Kidney epithelial cell (primary cell): Measurements from ENCODE around the gene PPM1E. TPM values are rescaled to one million over a fixed set of nuclear protein-coding genes. Genes with fewer than 3 reads are reported as not detected.

ENCODE experiments used
- DNase-seq: peaks from one replicate; pipeline ENCODE4 v3.0.0-alpha.2; 2010; ENCODE audit warnings: low read depth
- H3K27me3 ChIP-seq: 2 replicates; pipeline ENCODE4 v1.6.0; 2011; ENCODE audit warnings: low read length; ENCODE audit not compliant: control insufficient read depth, insufficient read depth
- H3K36me3 ChIP-seq: 2 replicates; pipeline ENCODE4 v1.5.1; 2011; ENCODE audit warnings: low read length; ENCODE audit not compliant: control insufficient read depth, insufficient read depth
- H3K4me3 ChIP-seq: 2 replicates; pipeline ENCODE4 v1.5.1; 2011; ENCODE audit warnings: low read depth, mild to moderate bottlenecking, control low read depth, low read length
- total RNA-seq: library from RNA; depleted of rRNA; stranded (reverse); fragments of >200 nt; gene quantifications from 2 replicates; pipeline ENCODE4 v1.2.3, GENCODE V29; 2015
- TF ChIP-seq, protein P1 (sequence below): IDR thresholded peaks from 2 replicates; pipeline ENCODE4 v1.5.1; 2011; ENCODE audit warnings: mild to moderate bottlenecking, moderate library complexity, low read length, control low read depth, inconsistent platforms; ENCODE audit not compliant: insufficient read depth, poor library complexity, severe bottlenecking

PPM1E gene
- total RNA-seq, 1 donor from 2014 or later: 2.4 TPM

DNA sequence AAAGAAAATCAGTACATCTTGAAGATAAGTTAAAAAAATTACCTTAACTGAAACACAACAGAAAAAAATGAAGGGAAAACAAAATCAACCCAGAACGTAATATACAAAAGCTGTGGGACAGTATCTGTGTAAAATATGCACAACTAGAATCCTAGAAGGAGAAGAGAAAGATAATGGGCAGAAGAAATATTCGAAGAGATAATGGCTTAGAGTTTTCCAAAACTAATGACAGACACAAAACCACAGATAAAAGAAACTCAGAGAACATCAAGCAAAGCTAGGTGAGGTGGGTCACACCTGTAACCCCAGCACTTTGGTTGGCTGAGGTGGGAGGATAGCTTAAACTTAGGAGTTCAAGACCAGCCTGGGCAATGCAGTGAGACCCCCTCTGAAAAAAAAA, 234.0 kb downstream of the PPM1E start:
- DNase-seq: no peak
- no peaks in the 10 kb centered on the region for H3K36me3 ChIP-seq
- H3K27me3 ChIP-seq: no peaks in the 10 kb centered on the region
- no peak overlapping the region for H3K4me3 ChIP-seq
- TF ChIP-seq, protein P1, sequence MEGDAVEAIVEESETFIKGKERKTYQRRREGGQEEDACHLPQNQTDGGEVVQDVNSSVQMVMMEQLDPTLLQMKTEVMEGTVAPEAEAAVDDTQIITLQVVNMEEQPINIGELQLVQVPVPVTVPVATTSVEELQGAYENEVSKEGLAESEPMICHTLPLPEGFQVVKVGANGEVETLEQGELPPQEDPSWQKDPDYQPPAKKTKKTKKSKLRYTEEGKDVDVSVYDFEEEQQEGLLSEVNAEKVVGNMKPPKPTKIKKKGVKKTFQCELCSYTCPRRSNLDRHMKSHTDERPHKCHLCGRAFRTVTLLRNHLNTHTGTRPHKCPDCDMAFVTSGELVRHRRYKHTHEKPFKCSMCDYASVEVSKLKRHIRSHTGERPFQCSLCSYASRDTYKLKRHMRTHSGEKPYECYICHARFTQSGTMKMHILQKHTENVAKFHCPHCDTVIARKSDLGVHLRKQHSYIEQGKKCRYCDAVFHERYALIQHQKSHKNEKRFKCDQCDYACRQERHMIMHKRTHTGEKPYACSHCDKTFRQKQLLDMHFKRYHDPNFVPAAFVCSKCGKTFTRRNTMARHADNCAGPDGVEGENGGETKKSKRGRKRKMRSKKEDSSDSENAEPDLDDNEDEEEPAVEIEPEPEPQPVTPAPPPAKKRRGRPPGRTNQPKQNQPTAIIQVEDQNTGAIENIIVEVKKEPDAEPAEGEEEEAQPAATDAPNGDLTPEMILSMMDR: no peak

DNA sequence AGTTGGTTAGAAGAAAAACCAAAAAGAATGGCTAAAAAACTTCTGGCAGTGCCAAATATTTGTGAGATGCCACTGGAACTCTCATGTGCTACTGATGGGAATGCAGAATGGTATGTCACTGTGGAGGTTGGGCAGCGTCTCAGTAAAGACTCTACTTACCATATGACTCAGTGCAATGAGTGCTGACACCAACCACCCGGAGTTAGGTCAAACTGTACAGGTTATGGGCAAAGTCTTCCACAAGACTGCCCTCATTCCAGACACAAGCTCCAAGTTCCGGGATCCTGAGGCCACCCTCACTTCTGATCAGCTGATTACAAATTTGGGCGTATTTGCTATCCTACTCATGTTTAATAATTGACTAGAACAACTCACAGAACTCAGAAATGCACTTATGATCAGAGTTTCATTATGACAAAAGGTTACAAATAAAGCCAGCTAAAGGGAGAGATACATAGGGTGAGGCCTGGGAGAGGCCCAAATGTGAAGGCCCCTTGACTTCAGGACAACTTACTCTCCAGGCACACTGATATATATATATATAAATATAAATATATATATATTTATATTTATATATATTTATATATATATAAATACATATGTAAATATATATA, 236.2 kb downstream of the PPM1E start:
- Histone ChIP-seq H3K36me3 (no peaks in the 10 kb centered on the region), H3K27me3 (no peaks in the 10 kb centered on the region), H3K4me3 (no peak overlapping the region)
- TF ChIP-seq, protein P1: no peak
- peak; percentile 89 for DNase-seq

DNA sequence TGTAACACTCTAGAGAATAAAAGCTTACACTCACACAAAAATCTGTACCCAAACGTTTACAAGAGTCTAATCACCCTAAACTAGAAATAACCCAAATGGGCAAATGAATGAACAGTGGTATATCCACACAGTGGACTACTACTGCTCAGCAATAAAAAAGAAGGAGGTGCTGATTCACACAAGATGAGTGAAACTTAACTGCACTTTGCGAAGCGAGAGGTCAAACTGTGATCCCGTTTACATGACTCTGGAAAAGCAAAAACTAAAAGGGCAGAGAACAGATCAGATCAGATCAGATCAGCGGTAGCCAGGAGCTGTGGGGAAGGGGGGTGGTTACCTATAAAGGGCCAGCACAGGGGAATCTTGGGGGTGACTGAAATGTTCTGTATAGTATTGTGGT, 237.7 kb downstream of the PPM1E start:
- no peak for DNase-seq
- H3K27me3 ChIP-seq: no peaks in the 10 kb centered on the region
- TF ChIP-seq, protein P1: no peak
- H3K36me3 ChIP-seq: no peaks in the 10 kb centered on the region
- no peak overlapping the region for H3K4me3 ChIP-seq

DNA sequence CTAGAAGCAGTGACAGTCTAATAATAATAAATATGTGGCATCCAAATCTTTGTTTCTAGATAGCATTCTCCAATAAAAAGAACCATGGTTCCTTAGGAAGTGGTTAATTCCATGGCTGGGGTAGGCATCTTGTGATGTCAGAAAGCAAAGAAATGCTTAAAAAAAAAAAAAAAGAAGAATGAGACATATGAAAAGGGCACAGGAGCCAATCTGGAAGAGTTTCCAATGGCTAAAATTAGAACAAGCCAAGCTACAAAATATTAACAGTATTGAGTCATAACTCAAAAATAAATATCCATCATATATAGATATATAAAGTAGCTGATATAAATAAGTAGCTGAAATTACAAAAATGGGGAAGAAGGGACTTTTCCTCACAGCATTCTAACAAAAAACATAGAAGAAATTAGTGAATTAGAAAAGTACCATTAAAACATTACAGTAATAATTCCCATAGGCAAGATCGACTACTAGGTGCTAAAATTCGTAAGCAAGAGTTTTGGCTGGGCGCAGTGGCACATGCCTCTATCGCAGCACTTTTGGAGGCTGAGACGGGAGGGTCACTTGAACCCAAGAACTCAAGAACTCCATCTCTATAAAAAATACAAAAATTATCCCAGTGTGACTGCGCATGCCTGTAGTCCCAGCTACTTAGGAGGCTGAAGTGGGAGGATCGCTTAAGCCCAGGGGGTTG, 239.7 kb downstream of the PPM1E start:
- H3K4me3 ChIP-seq: no peak overlapping the region
- no peaks in the 10 kb centered on the region for H3K27me3 ChIP-seq
- H3K36me3 ChIP-seq: no peaks in the 10 kb centered on the region
- DNase-seq: no peak
- TF ChIP-seq, protein P1: no peak

DNA sequence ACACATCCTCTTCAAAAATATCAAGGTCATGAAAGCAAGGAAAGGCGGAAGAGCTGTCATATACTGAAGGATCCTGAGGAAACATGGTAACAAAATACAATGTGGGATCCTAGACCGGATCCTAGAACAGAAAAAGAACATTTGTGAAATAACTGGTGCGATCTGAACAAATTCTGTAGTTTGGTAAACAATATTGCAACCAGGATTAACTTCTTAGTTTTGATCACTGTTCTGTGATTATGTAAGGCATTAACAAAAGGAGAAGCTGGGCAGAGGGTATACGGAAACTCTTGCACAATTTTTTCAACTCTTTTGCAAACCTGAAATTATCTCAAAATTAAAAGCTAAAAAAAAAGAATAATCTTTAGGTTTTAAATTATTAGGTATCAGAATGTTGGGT, 241.3 kb downstream of the PPM1E start:
- Histone ChIP-seq H3K27me3 (no peaks in the 10 kb centered on the region), H3K36me3 (no peaks in the 10 kb centered on the region), H3K4me3 (no peak overlapping the region)
- TF ChIP-seq, protein P1: no peak
- no peak for DNase-seq
